ENCODE data around the gene BLTP3B.

GRCh38 chr12:100170313-100170858, 27.7 kb upstream of the BLTP3B start:
- TF ChIP-seq POLR2AphosphoS5 (IDR thresholded peaks at IDR 0.05) (no peak), CTCF (IDR thresholded peaks at IDR 0.05) (no peak), POLR2A (IDR thresholded peaks at IDR 0.05) (no peak)

Measured in breast epithelium (tissue), 3 donors.